WERI-Rb-1 (cell line): ENCODE results near the gene HPGDS.

Source experiments
- DNase-seq: peaks from one replicate; pipeline ENCODE4 v3.0.0-alpha.2; 2020
- H3K27ac ChIP-seq: fragments of 250-450 bp; sonication (Bioruptor Pico); 2 replicates; pipeline ENCODE4 v1.5.1; 2020; ENCODE audit warnings: mild to moderate bottlenecking, moderate library complexity
- H3K27me3 ChIP-seq: fragments of 250-450 bp; sonication (Bioruptor Pico); 2 replicates; pipeline ENCODE4 v1.5.1; 2021; ENCODE audit warnings: mild to moderate bottlenecking, low read depth, moderate library complexity; ENCODE audit not compliant: insufficient read depth, severe bottlenecking
- H3K36me3 ChIP-seq: fragments of 250-450 bp; sonication (Bioruptor Pico); 2 replicates; pipeline ENCODE4 v1.5.1; 2020; ENCODE audit warnings: mild to moderate bottlenecking, moderate library complexity
- H3K4me3 ChIP-seq: 2 replicates; pipeline ENCODE4 v1.5.1; 2011; ENCODE audit warnings: low read depth, mild to moderate bottlenecking, control low read depth, low read length
- H3K9me3 ChIP-seq: fragments of 250-450 bp; sonication (Bioruptor Pico); 2 replicates; pipeline ENCODE4 v1.5.1; 2021; ENCODE audit warnings: mild to moderate bottlenecking, moderate library complexity; ENCODE audit not compliant: severe bottlenecking
- TF ChIP-seq, protein P1 (sequence below): IDR thresholded peaks from 2 replicates; pipeline ENCODE4 v1.5.1; 2011; ENCODE audit warnings: low read depth, mild to moderate bottlenecking, control low read depth, inconsistent platforms, low read length

HPGDS gene

DNA sequence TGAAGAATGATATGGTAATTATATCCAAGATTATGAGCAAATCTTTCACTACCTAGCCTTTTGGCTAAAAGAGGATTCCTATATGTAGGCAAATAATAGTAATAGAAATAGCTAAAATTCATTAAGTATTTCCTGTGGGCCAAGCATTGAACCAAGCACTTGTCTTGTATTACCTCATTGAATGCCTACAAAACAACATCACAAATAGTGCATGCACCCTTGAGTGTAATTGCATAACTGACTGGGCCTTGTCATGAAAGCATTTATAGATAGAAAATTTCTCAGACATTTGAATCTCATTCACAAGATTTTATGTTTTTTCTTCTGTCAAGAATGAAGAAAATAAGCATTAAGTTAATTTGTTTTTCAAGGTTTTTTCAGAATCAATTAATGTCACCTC, 3.9 kb upstream of the HPGDS start:
- no peaks in the 10 kb centered on the region for H3K9me3 ChIP-seq
- H3K27me3 ChIP-seq: no peaks in the 10 kb centered on the region
- TF ChIP-seq, protein P1, sequence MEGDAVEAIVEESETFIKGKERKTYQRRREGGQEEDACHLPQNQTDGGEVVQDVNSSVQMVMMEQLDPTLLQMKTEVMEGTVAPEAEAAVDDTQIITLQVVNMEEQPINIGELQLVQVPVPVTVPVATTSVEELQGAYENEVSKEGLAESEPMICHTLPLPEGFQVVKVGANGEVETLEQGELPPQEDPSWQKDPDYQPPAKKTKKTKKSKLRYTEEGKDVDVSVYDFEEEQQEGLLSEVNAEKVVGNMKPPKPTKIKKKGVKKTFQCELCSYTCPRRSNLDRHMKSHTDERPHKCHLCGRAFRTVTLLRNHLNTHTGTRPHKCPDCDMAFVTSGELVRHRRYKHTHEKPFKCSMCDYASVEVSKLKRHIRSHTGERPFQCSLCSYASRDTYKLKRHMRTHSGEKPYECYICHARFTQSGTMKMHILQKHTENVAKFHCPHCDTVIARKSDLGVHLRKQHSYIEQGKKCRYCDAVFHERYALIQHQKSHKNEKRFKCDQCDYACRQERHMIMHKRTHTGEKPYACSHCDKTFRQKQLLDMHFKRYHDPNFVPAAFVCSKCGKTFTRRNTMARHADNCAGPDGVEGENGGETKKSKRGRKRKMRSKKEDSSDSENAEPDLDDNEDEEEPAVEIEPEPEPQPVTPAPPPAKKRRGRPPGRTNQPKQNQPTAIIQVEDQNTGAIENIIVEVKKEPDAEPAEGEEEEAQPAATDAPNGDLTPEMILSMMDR: no peak
- no peak overlapping the region for H3K4me3 ChIP-seq
- no peaks in the 10 kb centered on the region for H3K36me3 ChIP-seq
- H3K27ac ChIP-seq: no peak overlapping the region
- no peak for DNase-seq

DNA sequence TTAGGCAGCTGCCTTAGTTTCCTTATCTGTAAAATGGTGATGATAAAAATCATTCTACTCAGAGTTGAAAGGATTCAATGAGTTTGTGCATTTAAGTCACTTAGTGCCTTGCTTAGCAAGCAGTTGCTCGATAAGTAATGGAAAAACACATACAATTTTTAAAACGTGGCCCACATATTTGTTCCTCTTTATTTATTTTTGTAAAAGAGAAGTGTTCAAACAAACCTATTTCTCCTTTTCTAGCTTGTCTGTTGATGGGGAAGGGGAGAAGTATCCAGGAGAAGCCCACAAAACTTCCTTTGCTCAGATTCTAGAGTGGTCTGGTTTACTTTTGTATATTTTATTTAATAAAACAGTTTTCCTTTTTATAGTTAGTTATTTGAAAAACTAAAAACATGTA, 3.3 kb upstream of the HPGDS start:
- TF ChIP-seq, protein P1: no peak
- no peaks in the 10 kb centered on the region for H3K9me3 ChIP-seq
- no peak for DNase-seq
- H3K4me3 ChIP-seq: no peak overlapping the region
- H3K36me3 ChIP-seq: no peaks in the 10 kb centered on the region
- no peak overlapping the region for H3K27ac ChIP-seq
- H3K27me3 ChIP-seq: no peaks in the 10 kb centered on the region

DNA sequence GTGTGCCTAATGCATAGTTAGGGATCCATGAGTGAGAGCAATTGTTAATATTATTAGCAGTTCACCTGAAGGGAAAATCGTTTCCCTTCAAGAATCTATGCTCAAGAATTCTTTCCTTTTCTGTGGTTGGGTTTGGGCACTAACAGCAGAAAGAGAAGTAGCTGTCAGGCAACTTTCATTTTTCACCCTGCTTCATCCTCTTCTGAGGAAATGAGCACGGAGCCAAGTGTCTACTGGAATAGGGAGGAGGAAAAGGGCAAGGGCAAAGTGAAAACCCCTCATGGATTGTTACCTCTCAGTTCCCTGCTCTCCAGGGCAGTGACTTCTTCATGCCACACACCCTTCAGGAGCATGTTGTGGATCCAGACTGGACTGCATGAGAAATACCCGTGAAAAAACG, 2.6 kb upstream of the HPGDS start:
- Histone ChIP-seq H3K9me3 (no peaks in the 10 kb centered on the region), H3K36me3 (no peaks in the 10 kb centered on the region), H3K27me3 (no peaks in the 10 kb centered on the region), H3K4me3 (no peak overlapping the region), H3K27ac (no peak overlapping the region)
- DNase-seq: no peak
- TF ChIP-seq, protein P1: no peak

DNA sequence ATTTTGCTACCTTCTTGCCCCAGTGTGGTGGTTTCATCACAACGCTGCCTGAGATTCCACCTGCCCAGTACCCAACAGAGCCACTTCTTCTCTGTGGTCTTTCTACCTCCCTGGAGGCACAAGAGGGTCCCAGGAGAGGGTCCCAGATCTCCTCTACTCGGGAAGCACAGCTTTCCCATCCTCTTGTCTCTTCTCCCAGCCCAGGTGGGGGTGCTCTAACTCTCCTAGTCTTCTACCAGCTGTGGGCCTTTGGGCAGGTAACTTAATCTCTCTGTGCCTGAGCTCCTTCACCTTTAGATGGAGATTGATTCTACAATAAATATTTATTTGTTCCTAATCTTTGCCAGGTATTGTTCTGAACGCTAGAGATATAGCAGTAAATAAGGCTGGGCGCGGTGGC, 1.8 kb upstream of the HPGDS start:
- DNase-seq: no peak
- H3K9me3 ChIP-seq: no peaks in the 10 kb centered on the region
- H3K27me3 ChIP-seq: no peaks in the 10 kb centered on the region
- no peaks in the 10 kb centered on the region for H3K36me3 ChIP-seq
- no peak overlapping the region for H3K27ac ChIP-seq
- TF ChIP-seq, protein P1: no peak
- no peak overlapping the region for H3K4me3 ChIP-seq

DNA sequence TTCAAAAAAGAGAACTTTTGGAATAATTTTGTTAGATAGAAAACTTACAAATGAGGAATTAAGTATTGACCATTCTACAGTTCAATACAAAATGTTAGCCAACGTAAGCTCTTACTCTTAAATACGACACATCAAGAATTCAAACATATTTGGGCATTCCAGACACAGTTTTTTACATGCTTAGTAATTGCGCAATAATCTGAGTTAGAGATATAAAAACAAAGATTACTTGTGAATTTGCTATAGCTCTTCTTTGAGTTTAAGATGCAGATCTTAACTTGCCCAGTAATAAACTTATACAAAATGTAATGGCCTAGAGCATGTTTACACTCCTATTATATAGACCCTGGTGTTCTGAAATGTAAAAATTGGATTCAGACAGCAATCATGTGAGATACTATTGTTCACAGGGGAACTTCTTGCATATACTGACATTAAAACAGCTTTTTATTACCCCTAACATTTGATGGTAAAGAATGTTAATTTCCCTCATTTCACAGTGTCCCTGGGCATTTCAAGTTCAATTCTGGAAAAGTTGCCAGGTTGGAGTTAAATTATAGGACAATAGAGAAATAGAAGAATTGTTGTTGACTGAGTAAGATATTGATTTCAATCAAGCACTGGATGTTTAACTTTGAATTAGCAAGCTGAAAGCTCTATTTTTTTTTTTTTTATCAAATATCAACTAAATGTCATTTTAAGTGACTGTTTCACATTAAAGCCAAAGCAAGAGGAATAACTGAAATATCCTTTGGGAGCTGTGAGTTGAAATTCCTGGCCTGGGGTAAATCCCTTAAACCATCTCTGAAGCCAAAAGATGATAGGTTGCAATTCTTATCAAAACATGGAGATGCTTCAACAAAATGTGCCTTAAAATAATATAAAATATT, 910 bp downstream of the HPGDS start:
- no peak overlapping the region for H3K4me3 ChIP-seq
- TF ChIP-seq, protein P1: no peak

DNA sequence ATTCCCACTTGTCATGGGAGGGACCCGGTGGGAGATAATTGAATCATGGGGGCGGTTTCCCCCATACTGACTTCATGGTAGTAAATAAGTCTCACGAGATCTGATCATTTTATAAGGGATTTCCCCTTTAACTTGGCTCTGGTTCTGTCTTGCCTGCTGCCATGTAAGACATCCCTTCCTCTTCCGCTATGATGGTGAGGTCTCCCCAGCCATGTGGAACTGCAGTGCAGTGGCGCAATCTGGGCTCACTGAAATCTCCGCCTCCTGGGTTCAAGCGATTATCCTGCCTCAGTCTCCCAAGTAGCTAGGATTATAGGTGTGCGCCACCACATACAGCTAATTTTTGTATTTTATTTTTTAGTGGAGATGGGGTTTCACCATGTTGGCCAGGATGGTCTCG, 2.9 kb downstream of the HPGDS start:
- Histone ChIP-seq H3K27ac (no peak overlapping the region), H3K27me3 (no peaks in the 10 kb centered on the region), H3K36me3 (no peaks in the 10 kb centered on the region), H3K9me3 (no peaks in the 10 kb centered on the region), H3K4me3 (no peak overlapping the region)
- TF ChIP-seq, protein P1: no peak
- no peak for DNase-seq

More for the DNA sequence above, 910 bp downstream of the HPGDS start:
- no peaks in the 10 kb centered on the region for H3K27me3 ChIP-seq
- no peaks in the 10 kb centered on the region for H3K36me3 ChIP-seq
- H3K9me3 ChIP-seq: no peaks in the 10 kb centered on the region
- no peak for DNase-seq
- H3K27ac ChIP-seq: no peak overlapping the region
